Measurements from ENCODE around the gene ELL2. TPM values are rescaled to one million over a fixed set of nuclear protein-coding genes. Genes with fewer than 3 reads are reported as not detected.

ELL2 gene
- total RNA-seq (10 to 100 TPM; 12.8 to 44.1 TPM), polyA plus RNA-seq (ENCODE audit: insufficient read length in 2 of 2) (10 to 100 TPM; 12.2 to 15.0 TPM)
- long read RNA-seq, donor 1, full-length matches to known transcripts, result 4 of 4 reads
- long read RNA-seq, donor 1, partial matches to known transcripts, result 0 of 4 reads
- long read RNA-seq, donor 1, other reads (novel, unspliced or antisense), result 0 of 4 reads
- long read RNA-seq, donor 2, result 0 reads
- long read RNA-seq, donor 3, full-length matches to known transcripts, result 1 of 1 reads
- long read RNA-seq, donor 3, partial matches to known transcripts, result 0 of 1 reads
- long read RNA-seq, donor 3, other reads (novel, unspliced or antisense), result 0 of 1 reads
- long read RNA-seq, donor 4, result 0 reads

DNA sequence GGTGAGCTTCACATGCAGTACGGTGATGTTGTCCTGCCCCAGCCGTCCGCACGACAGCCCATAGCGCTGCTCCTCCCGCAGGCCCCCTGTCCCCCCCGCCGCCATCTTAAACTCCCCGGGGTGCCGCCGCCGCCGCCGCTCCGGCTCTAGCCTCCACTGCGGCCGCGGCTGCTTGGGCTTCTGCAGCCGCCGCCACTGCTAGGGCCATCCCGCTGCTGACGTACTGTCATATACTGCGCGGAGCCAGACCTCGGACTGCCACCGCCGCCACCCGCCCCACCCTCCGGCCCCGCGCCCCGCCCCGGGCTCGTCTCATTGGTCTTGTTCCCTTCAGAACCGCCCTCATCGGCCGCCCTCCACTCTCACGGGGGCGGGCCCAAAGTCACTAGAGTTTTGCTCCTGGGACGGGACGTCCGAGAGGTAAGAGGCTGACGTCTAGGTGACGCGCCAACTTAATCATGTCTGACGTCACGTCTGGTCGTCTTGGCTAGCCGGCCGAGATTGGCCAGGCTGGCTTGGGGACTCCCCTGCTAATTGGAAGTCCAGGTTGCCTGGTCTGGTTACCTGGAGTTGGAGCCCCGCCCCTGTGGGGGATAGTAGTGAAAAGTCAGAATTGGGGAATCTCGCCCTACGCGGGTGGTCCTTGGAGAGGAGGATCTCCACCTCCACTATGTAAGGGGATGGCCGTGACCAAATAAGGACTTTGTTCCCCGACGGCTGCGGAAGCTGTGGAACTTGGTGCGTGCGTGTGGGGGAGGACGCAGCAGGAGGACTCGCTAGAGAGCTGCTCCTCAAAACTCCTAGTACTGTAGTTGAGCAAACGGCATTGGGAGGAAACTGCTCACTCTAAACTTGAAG, at the start of gene ELL2:
ELL2 (minus strand) TSS at position 235 of the 858 bp plus-strand sequence; CDS start at position 105, 130 bp downstream.
- no peaks in the 10 kb centered on the region for H3K36me3 ChIP-seq (ENCODE audit: control insufficient read depth, insufficient read depth, low read length)
- H3K4me1 ChIP-seq (ENCODE audit: control insufficient read depth, insufficient read depth, low read length), result peaks cover 23% of the 10 kb centered on the region
- peaks cover 3% of the 10 kb centered on the region for H3K27me3 ChIP-seq (ENCODE audit: control insufficient read depth, insufficient read depth, low read length)
- DNase-seq (ENCODE audit: low read depth in 4 of 6, low spot score in 6 of 6), result peak; percentile 33 to 94 (median 61)
- H3K4me3 ChIP-seq (ENCODE audit: low read depth, low read length), result peak within 1 kb of the TSS; percentile 75
- H3K9me3 ChIP-seq (ENCODE audit: control insufficient read depth, insufficient read depth, low read length), result no peaks in the 10 kb centered on the region
- H3K27ac ChIP-seq (ENCODE audit: low read depth, low read length), result peak within 1 kb of the TSS; percentile 75
- 2% methylated on average over 58 of the region's 63 CpGs for WGBS (ENCODE audit: insufficient coverage)

- no peak for DNase-seq (ENCODE audit: low read depth in 4 of 6, low spot score in 6 of 6)
- Histone ChIP-seq H3K4me1 (ENCODE audit: control insufficient read depth, insufficient read depth, low read length) (no peaks in the 10 kb centered on the region), H3K9me3 (ENCODE audit: control insufficient read depth, insufficient read depth, low read length) (no peaks in the 10 kb centered on the region), H3K36me3 (ENCODE audit: control insufficient read depth, insufficient read depth, low read length) (no peaks in the 10 kb centered on the region), H3K27me3 (ENCODE audit: control insufficient read depth, insufficient read depth, low read length) (no peaks in the 10 kb centered on the region), H3K4me3 (ENCODE audit: low read depth, low read length) (no peak overlapping the region), H3K27ac (ENCODE audit: low read depth, low read length) (no peak overlapping the region)
- no CpG with 5 or more reads among the region's 3 CpGs for WGBS (ENCODE audit: insufficient coverage)
These were observed 47.5 kb upstream of the ELL2 start for GRCh38 chr5:96008987-96009647.

GRCh38 chr5:96008487-96008886, 46.8 kb upstream of the ELL2 start:
- 100% methylated on average over 1 of the region's 1 CpG for WGBS (ENCODE audit: insufficient coverage)
- no peaks in the 10 kb centered on the region for H3K9me3 ChIP-seq (ENCODE audit: control insufficient read depth, insufficient read depth, low read length)
- H3K36me3 ChIP-seq (ENCODE audit: control insufficient read depth, insufficient read depth, low read length), result no peaks in the 10 kb centered on the region
- no peaks in the 10 kb centered on the region for H3K27me3 ChIP-seq (ENCODE audit: control insufficient read depth, insufficient read depth, low read length)
- no peak overlapping the region for H3K4me3 ChIP-seq (ENCODE audit: low read depth, low read length)
- H3K27ac ChIP-seq (ENCODE audit: low read depth, low read length), result no peak overlapping the region
- no peak for DNase-seq (ENCODE audit: low read depth in 4 of 6, low spot score in 6 of 6)
- no peaks in the 10 kb centered on the region for H3K4me1 ChIP-seq (ENCODE audit: control insufficient read depth, insufficient read depth, low read length)

GRCh38 chr5:96007051-96007450, 45.4 kb upstream of the ELL2 start:
- H3K9me3 ChIP-seq (ENCODE audit: control insufficient read depth, insufficient read depth, low read length), result no peaks in the 10 kb centered on the region
- H3K4me1 ChIP-seq (ENCODE audit: control insufficient read depth, insufficient read depth, low read length), result no peaks in the 10 kb centered on the region
- no peaks in the 10 kb centered on the region for H3K27me3 ChIP-seq (ENCODE audit: control insufficient read depth, insufficient read depth, low read length)
- H3K27ac ChIP-seq (ENCODE audit: low read depth, low read length), result no peak overlapping the region
- no peak for DNase-seq (ENCODE audit: low read depth in 4 of 6, low spot score in 6 of 6)
- H3K36me3 ChIP-seq (ENCODE audit: control insufficient read depth, insufficient read depth, low read length), result no peaks in the 10 kb centered on the region
- no peak overlapping the region for H3K4me3 ChIP-seq (ENCODE audit: low read depth, low read length)
- no CpG with 5 or more reads among the region's 1 CpG for WGBS (ENCODE audit: insufficient coverage)

- H3K9me3 ChIP-seq (ENCODE audit: control insufficient read depth, insufficient read depth, low read length), result no peaks in the 10 kb centered on the region
- no peaks in the 10 kb centered on the region for H3K4me1 ChIP-seq (ENCODE audit: control insufficient read depth, insufficient read depth, low read length)
- no peaks in the 10 kb centered on the region for H3K36me3 ChIP-seq (ENCODE audit: control insufficient read depth, insufficient read depth, low read length)
- no peak overlapping the region for H3K4me3 ChIP-seq (ENCODE audit: low read depth, low read length)
- DNase-seq (ENCODE audit: low read depth in 4 of 6, low spot score in 6 of 6), result no peak
- H3K27ac ChIP-seq (ENCODE audit: low read depth, low read length), result no peak overlapping the region
- no peaks in the 10 kb centered on the region for H3K27me3 ChIP-seq (ENCODE audit: control insufficient read depth, insufficient read depth, low read length)
- WGBS (ENCODE audit: insufficient coverage), result no CpG with 5 or more reads among the region's 3 CpGs
These were observed 44.6 kb upstream of the ELL2 start for GRCh38 chr5:96006291-96006690.

GRCh38 chr5:96004754-96005153, 43.1 kb upstream of the ELL2 start:
- Histone ChIP-seq H3K36me3 (ENCODE audit: control insufficient read depth, insufficient read depth, low read length) (no peaks in the 10 kb centered on the region), H3K27ac (ENCODE audit: low read depth, low read length) (no peak overlapping the region), H3K4me3 (ENCODE audit: low read depth, low read length) (no peak overlapping the region), H3K4me1 (ENCODE audit: control insufficient read depth, insufficient read depth, low read length) (no peaks in the 10 kb centered on the region), H3K27me3 (ENCODE audit: control insufficient read depth, insufficient read depth, low read length) (no peaks in the 10 kb centered on the region), H3K9me3 (ENCODE audit: control insufficient read depth, insufficient read depth, low read length) (no peaks in the 10 kb centered on the region)
- no CpG with 5 or more reads among the region's 1 CpG for WGBS (ENCODE audit: insufficient coverage)
- no peak for DNase-seq (ENCODE audit: low read depth in 4 of 6, low spot score in 6 of 6)

GRCh38 chr5:96004087-96004486, 42.4 kb upstream of the ELL2 start:
- Histone ChIP-seq H3K4me3 (ENCODE audit: low read depth, low read length) (no peak overlapping the region), H3K4me1 (ENCODE audit: control insufficient read depth, insufficient read depth, low read length) (no peaks in the 10 kb centered on the region), H3K36me3 (ENCODE audit: control insufficient read depth, insufficient read depth, low read length) (no peaks in the 10 kb centered on the region), H3K9me3 (ENCODE audit: control insufficient read depth, insufficient read depth, low read length) (no peaks in the 10 kb centered on the region), H3K27me3 (ENCODE audit: control insufficient read depth, insufficient read depth, low read length) (no peaks in the 10 kb centered on the region), H3K27ac (ENCODE audit: low read depth, low read length) (no peak overlapping the region)
- no peak for DNase-seq (ENCODE audit: low read depth in 4 of 6, low spot score in 6 of 6)

GRCh38 chr5:96001262-96001661, 39.6 kb upstream of the ELL2 start:
- H3K4me1 ChIP-seq (ENCODE audit: control insufficient read depth, insufficient read depth, low read length), result no peaks in the 10 kb centered on the region

GRCh38 chr5:96000308-96000707, 38.7 kb upstream of the ELL2 start:
- DNase-seq (ENCODE audit: low read depth in 4 of 6, low spot score in 6 of 6), result no peak
- no peaks in the 10 kb centered on the region for H3K36me3 ChIP-seq (ENCODE audit: control insufficient read depth, insufficient read depth, low read length)
- H3K27me3 ChIP-seq (ENCODE audit: control insufficient read depth, insufficient read depth, low read length), result no peaks in the 10 kb centered on the region
- 96% methylated on average over 3 of the region's 3 CpGs for WGBS (ENCODE audit: insufficient coverage)
- no peak overlapping the region for H3K4me3 ChIP-seq (ENCODE audit: low read depth, low read length)
- H3K9me3 ChIP-seq (ENCODE audit: control insufficient read depth, insufficient read depth, low read length), result no peaks in the 10 kb centered on the region
- no peak overlapping the region for H3K27ac ChIP-seq (ENCODE audit: low read depth, low read length)
- no peaks in the 10 kb centered on the region for H3K4me1 ChIP-seq (ENCODE audit: control insufficient read depth, insufficient read depth, low read length)

More at GRCh38 chr5:96001262-96001661, 39.6 kb upstream of the ELL2 start:
- H3K9me3 ChIP-seq (ENCODE audit: control insufficient read depth, insufficient read depth, low read length), result no peaks in the 10 kb centered on the region
- H3K27me3 ChIP-seq (ENCODE audit: control insufficient read depth, insufficient read depth, low read length), result no peaks in the 10 kb centered on the region
- H3K27ac ChIP-seq (ENCODE audit: low read depth, low read length), result no peak overlapping the region
- H3K4me3 ChIP-seq (ENCODE audit: low read depth, low read length), result no peak overlapping the region
- H3K36me3 ChIP-seq (ENCODE audit: control insufficient read depth, insufficient read depth, low read length), result no peaks in the 10 kb centered on the region
- DNase-seq (ENCODE audit: low read depth in 4 of 6, low spot score in 6 of 6), result no peak
